ENCODE measurements around the gene CGB2. TPM values are rescaled to one million over a fixed set of nuclear protein-coding genes. Genes with fewer than 3 reads are reported as not detected.
"Not testable (repeated sequence)": the region's sequence is repeated elsewhere in the genome, so short reads cannot be mapped to it uniquely, and the experiment has no call there.

CGB2 gene
- total and polyA plus RNA-seq, 9 donors = 0.27 TPM; not detected in 8

GRCh38 chr19:49036815-49037214 is 5.1 kb downstream of the CGB2 start, which contains the start of gene CGB1:
TSS of gene CGB1 (minus strand) at chr19:49036895. CDS start at chr19:49036711, 184 bp downstream.
- H3K27me3 ChIP-seq (ENCODE audit: control insufficient read depth, insufficient read depth, low read length); DNase-seq; H3K36me3 ChIP-seq (ENCODE audit: control insufficient read depth, insufficient read depth, low read length); H3K4me1 ChIP-seq (ENCODE audit: control insufficient read depth, insufficient read depth, low read length); H3K27ac ChIP-seq (ENCODE audit: low read length); H3K4me3 ChIP-seq (ENCODE audit: low read length); H3K9me3 ChIP-seq (replicated peaks; ENCODE audit: control insufficient read depth, low read depth, low read length): not testable (repeated sequence)
- WGBS (ENCODE audit: insufficient coverage) = 40% methylated on average over 1 of the region's 18 CpGs

GRCh38 chr19:49038111-49038510 is 6.4 kb downstream of the CGB2 start:
- not testable (repeated sequence) for H3K36me3 ChIP-seq (ENCODE audit: control insufficient read depth, insufficient read depth, low read length); H3K27ac ChIP-seq (ENCODE audit: low read length); DNase-seq; H3K4me3 ChIP-seq (ENCODE audit: low read length); H3K4me1 ChIP-seq (ENCODE audit: control insufficient read depth, insufficient read depth, low read length); H3K9me3 ChIP-seq (replicated peaks; ENCODE audit: control insufficient read depth, low read depth, low read length); H3K27me3 ChIP-seq (ENCODE audit: control insufficient read depth, insufficient read depth, low read length)
- WGBS (ENCODE audit: insufficient coverage) = no CpG with 5 or more reads among the region's 8 CpGs

DNA sequence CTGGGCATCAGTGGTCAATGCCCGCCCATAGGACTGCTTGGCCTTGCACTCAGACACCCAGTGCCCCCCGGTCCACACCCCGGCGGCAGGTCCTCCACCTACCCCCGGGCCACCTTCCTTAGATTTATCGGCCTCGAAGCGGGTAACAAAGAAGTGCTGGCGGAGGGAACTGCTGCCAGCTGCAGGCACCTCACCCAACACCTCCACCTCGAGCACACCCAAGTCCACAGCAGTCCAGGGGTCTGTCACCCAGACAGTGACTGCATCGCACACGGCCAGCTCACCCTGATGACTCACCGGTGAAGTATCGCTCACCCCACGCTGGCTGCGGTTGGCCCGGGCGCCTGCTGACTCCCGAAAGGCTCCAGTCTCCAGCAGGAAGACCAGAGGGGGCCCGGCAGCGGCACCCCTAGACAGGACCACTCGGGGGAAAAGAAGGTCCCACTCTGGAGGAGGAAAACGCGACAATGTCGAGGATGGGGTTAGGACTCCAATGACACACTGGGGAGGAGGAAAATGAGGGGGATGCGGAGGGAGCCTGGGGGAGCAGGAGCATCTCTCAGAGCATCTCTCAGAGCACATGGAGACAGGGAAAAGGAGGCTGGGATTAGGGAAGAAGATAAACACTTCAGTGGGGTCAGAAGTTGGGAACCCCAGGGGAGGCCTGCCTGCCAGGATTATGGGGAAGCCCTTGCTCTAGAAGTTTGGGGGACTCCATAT is 7.0 kb downstream of the CGB2 start:
- not testable (repeated sequence) for H3K9me3 ChIP-seq (replicated peaks; ENCODE audit: control insufficient read depth, low read depth, low read length); H3K36me3 ChIP-seq (ENCODE audit: control insufficient read depth, insufficient read depth, low read length); H3K27ac ChIP-seq (ENCODE audit: low read length); H3K27me3 ChIP-seq (ENCODE audit: control insufficient read depth, insufficient read depth, low read length); H3K4me1 ChIP-seq (ENCODE audit: control insufficient read depth, insufficient read depth, low read length); DNase-seq; H3K4me3 ChIP-seq (ENCODE audit: low read length)
- 87% methylated on average over 26 of the region's 26 CpGs for WGBS (ENCODE audit: insufficient coverage)

DNA sequence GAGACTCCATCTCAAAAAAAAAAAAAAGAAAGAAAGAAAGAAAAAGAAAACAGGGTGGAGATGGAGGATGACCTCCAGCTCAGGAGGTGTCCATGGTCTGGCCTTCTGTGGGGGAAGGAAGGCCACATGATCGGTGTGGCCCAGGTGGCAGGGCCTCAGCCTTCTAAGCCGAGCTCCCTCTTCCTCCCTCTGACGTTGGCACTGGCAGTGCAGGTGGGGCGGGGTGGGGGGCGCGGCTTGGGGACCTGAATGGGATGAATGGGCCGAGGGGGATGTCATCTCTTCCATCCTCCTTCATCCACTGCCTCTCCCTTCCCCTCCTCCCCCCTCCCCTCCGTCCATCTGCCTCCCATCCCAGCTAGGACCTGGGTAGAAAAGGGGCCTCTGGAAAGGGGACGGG is 8.0 kb downstream of the CGB2 start:
- not testable (repeated sequence) for DNase-seq; H3K9me3 ChIP-seq (replicated peaks; ENCODE audit: control insufficient read depth, low read depth, low read length); H3K4me3 ChIP-seq (ENCODE audit: low read length); H3K4me1 ChIP-seq (ENCODE audit: control insufficient read depth, insufficient read depth, low read length); H3K27me3 ChIP-seq (ENCODE audit: control insufficient read depth, insufficient read depth, low read length); H3K36me3 ChIP-seq (ENCODE audit: control insufficient read depth, insufficient read depth, low read length); H3K27ac ChIP-seq (ENCODE audit: low read length)
- WGBS (ENCODE audit: insufficient coverage) = no CpG with 5 or more reads among the region's 9 CpGs

GRCh38 chr19:49042177-49042576 is 10.5 kb downstream of the CGB2 start:
- no peaks in the 10 kb centered on the region for H3K4me1 ChIP-seq (ENCODE audit: control insufficient read depth, insufficient read depth, low read length)
- H3K4me3 ChIP-seq (ENCODE audit: low read length) = no peak overlapping the region
- H3K36me3 ChIP-seq (ENCODE audit: control insufficient read depth, insufficient read depth, low read length) = no peaks in the 10 kb centered on the region
- no peak for DNase-seq
- no peak overlapping the region for H3K27ac ChIP-seq (ENCODE audit: low read length)
- 73% methylated on average over 11 of the region's 17 CpGs for WGBS (ENCODE audit: insufficient coverage)
- H3K9me3 ChIP-seq (replicated peaks; ENCODE audit: control insufficient read depth, low read depth, low read length) = no peaks in the 10 kb centered on the region
- H3K27me3 ChIP-seq (ENCODE audit: control insufficient read depth, insufficient read depth, low read length) = no peaks in the 10 kb centered on the region

GRCh38 chr19:49042666-49043065 is 11.0 kb downstream of the CGB2 start:
- H3K9me3 ChIP-seq (replicated peaks; ENCODE audit: control insufficient read depth, low read depth, low read length); H3K27ac ChIP-seq (ENCODE audit: low read length); H3K36me3 ChIP-seq (ENCODE audit: control insufficient read depth, insufficient read depth, low read length); DNase-seq; H3K4me3 ChIP-seq (ENCODE audit: low read length); H3K4me1 ChIP-seq (ENCODE audit: control insufficient read depth, insufficient read depth, low read length); H3K27me3 ChIP-seq (ENCODE audit: control insufficient read depth, insufficient read depth, low read length): not testable (repeated sequence)
- WGBS (ENCODE audit: insufficient coverage) = no CpG with 5 or more reads among the region's 4 CpGs

- DNase-seq; H3K4me1 ChIP-seq (ENCODE audit: control insufficient read depth, insufficient read depth, low read length); H3K4me3 ChIP-seq (ENCODE audit: low read length); H3K27me3 ChIP-seq (ENCODE audit: control insufficient read depth, insufficient read depth, low read length); H3K27ac ChIP-seq (ENCODE audit: low read length); H3K9me3 ChIP-seq (replicated peaks; ENCODE audit: control insufficient read depth, low read depth, low read length); H3K36me3 ChIP-seq (ENCODE audit: control insufficient read depth, insufficient read depth, low read length): not testable (repeated sequence)
- no CpG with 5 or more reads among the region's 15 CpGs for WGBS (ENCODE audit: insufficient coverage)
These were observed 11.9 kb downstream of the CGB2 start, which contains the start of gene CGB5 for GRCh38 chr19:49043548-49043947. TSS of gene CGB5 (plus strand) at chr19:49043848. CDS start at chr19:49044210, 362 bp downstream.

- H3K27me3 ChIP-seq (ENCODE audit: control insufficient read depth, insufficient read depth, low read length); H3K4me3 ChIP-seq (ENCODE audit: low read length); H3K9me3 ChIP-seq (replicated peaks; ENCODE audit: control insufficient read depth, low read depth, low read length); DNase-seq; H3K36me3 ChIP-seq (ENCODE audit: control insufficient read depth, insufficient read depth, low read length); H3K27ac ChIP-seq (ENCODE audit: low read length); H3K4me1 ChIP-seq (ENCODE audit: control insufficient read depth, insufficient read depth, low read length): not testable (repeated sequence)
- 52% methylated on average over 2 of the region's 12 CpGs for WGBS (ENCODE audit: insufficient coverage)
These were observed 17.3 kb downstream of the CGB2 start, which contains the start of gene CGB8 for GRCh38 chr19:49049011-49049410. TSS of gene CGB8 (minus strand) at chr19:49049111. CDS start at chr19:49048739, 372 bp downstream.

GRCh38 chr19:49049834-49050233 is 18.1 kb downstream of the CGB2 start:
- not testable (repeated sequence) for H3K27ac ChIP-seq (ENCODE audit: low read length); DNase-seq; H3K27me3 ChIP-seq (ENCODE audit: control insufficient read depth, insufficient read depth, low read length); H3K4me1 ChIP-seq (ENCODE audit: control insufficient read depth, insufficient read depth, low read length); H3K36me3 ChIP-seq (ENCODE audit: control insufficient read depth, insufficient read depth, low read length); H3K4me3 ChIP-seq (ENCODE audit: low read length); H3K9me3 ChIP-seq (replicated peaks; ENCODE audit: control insufficient read depth, low read depth, low read length)
- WGBS (ENCODE audit: insufficient coverage) = no CpG with 5 or more reads among the region's 4 CpGs

- DNase-seq; H3K36me3 ChIP-seq (ENCODE audit: control insufficient read depth, insufficient read depth, low read length); H3K4me1 ChIP-seq (ENCODE audit: control insufficient read depth, insufficient read depth, low read length); H3K9me3 ChIP-seq (replicated peaks; ENCODE audit: control insufficient read depth, low read depth, low read length); H3K27ac ChIP-seq (ENCODE audit: low read length); H3K4me3 ChIP-seq (ENCODE audit: low read length): not testable (repeated sequence)
- peaks cover 15% of the 10 kb centered on the region for H3K27me3 ChIP-seq (ENCODE audit: control insufficient read depth, insufficient read depth, low read length)
- 80% methylated on average over 15 of the region's 24 CpGs for WGBS (ENCODE audit: insufficient coverage)
These were observed 18.8 kb downstream of the CGB2 start for GRCh38 chr19:49050376-49051033.

Data from muscle of leg (tissue), 11 donors.